Measurements from ENCODE around the gene MPZL1. TPM values are rescaled to one million over a fixed set of nuclear protein-coding genes. Genes with fewer than 3 reads are reported as not detected.

The MPZL1 gene
- total RNA-seq, 1 experiment from 2014 or later, result 71.7 TPM

DNA sequence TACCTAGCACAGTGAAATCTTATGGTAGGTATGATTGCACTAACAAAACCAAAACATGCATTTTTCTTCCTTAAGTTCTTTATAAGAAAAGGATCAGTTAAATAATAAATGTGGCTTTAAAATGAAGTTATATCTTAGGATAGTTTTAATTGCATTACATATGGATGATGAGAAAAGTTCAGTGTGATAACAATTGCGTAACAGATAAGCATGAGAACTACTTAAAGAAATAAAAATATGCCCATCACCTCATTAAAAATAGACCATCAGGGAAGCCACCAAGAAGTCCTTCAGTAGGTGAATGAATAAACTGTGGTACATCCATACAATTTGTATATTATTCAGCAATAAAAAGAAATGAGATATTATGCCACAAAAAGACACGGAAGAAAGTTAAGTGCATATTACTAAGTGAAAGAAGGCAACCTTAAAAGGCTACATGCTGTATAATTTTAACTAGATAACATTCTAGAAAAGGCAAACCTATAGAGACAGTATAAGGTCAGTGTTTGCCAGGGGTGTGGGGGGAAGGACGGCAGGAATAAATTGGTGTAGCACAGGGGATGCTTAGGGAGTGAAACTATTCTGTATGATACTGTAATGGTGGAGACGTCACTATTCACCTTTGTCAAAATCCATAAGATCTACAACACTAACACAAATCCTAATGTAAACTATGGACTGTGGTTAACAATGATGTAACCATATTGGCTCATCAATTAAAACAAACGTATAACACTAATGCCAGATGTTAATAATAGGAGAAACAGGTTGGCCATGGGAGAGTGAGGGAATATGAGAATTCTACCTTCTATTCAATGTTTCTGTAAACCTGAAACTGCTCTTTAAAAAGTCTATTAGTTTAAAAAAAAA, 42.9 kb downstream of the MPZL1 start:
- no peak for ATAC-seq
- peaks cover 20% of the 10 kb centered on the region for H3K4me1 Mint-ChIP-seq
- CTCF ChIA-PET, result no interaction called here

DNA sequence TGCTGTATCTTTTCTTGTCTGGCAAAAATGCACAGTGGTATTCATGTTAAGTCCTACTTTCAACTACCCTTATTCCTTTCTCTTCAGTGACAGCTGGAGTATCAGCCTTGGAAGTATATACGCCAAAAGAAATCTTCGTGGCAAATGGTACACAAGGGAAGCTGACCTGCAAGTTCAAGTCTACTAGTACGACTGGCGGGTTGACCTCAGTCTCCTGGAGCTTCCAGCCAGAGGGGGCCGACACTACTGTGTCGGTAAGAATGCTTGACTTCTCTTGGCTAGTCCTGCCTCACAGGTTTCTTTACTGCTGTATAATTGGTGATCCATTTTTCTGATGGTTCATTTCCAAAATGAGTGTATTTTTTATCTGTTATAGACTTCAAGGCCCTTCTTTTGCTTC, 43.7 kb downstream of the MPZL1 start:
- Mint-ChIP-seq H3K9me3 (no peaks in the 10 kb centered on the region), H3K4me1 (peaks cover 18% of the 10 kb centered on the region), H3K27ac (no peak overlapping the region), H3K27me3 (ENCODE audit: low read depth) (peaks cover 53% of the 10 kb centered on the region), H3K4me3 (no peak overlapping the region), H3K36me3 (peaks cover 45% of the 10 kb centered on the region)
- ChIA-PET CTCF (no interaction called here), POLR2A (no interaction called here)
- DNase-seq (ENCODE audit: low spot score), result no peak
- no peak for ATAC-seq
- TF ChIP-seq GABPB1 (CRISPR knock-in tag; IDR thresholded peaks at IDR 0.05), result no peak
- no peak for TF ChIP-seq ELF4 (CRISPR knock-in tag; IDR thresholded peaks at IDR 0.05; ENCODE audit: low read depth)
- TF ChIP-seq, protein P1, sequence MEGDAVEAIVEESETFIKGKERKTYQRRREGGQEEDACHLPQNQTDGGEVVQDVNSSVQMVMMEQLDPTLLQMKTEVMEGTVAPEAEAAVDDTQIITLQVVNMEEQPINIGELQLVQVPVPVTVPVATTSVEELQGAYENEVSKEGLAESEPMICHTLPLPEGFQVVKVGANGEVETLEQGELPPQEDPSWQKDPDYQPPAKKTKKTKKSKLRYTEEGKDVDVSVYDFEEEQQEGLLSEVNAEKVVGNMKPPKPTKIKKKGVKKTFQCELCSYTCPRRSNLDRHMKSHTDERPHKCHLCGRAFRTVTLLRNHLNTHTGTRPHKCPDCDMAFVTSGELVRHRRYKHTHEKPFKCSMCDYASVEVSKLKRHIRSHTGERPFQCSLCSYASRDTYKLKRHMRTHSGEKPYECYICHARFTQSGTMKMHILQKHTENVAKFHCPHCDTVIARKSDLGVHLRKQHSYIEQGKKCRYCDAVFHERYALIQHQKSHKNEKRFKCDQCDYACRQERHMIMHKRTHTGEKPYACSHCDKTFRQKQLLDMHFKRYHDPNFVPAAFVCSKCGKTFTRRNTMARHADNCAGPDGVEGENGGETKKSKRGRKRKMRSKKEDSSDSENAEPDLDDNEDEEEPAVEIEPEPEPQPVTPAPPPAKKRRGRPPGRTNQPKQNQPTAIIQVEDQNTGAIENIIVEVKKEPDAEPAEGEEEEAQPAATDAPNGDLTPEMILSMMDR (IDR thresholded peaks at IDR 0.05), result no peak
- TF ChIP-seq, protein P2, sequence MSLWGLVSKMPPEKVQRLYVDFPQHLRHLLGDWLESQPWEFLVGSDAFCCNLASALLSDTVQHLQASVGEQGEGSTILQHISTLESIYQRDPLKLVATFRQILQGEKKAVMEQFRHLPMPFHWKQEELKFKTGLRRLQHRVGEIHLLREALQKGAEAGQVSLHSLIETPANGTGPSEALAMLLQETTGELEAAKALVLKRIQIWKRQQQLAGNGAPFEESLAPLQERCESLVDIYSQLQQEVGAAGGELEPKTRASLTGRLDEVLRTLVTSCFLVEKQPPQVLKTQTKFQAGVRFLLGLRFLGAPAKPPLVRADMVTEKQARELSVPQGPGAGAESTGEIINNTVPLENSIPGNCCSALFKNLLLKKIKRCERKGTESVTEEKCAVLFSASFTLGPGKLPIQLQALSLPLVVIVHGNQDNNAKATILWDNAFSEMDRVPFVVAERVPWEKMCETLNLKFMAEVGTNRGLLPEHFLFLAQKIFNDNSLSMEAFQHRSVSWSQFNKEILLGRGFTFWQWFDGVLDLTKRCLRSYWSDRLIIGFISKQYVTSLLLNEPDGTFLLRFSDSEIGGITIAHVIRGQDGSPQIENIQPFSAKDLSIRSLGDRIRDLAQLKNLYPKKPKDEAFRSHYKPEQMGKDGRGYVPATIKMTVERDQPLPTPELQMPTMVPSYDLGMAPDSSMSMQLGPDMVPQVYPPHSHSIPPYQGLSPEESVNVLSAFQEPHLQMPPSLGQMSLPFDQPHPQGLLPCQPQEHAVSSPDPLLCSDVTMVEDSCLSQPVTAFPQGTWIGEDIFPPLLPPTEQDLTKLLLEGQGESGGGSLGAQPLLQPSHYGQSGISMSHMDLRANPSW (CRISPR knock-in tag; conservative IDR thresholded peaks at IDR 0.05; ENCODE audit: low read depth), result no peak
- no peak for TF ChIP-seq ZNF423 (CRISPR knock-in tag; IDR thresholded peaks at IDR 0.05)
- TF ChIP-seq, protein P3, sequence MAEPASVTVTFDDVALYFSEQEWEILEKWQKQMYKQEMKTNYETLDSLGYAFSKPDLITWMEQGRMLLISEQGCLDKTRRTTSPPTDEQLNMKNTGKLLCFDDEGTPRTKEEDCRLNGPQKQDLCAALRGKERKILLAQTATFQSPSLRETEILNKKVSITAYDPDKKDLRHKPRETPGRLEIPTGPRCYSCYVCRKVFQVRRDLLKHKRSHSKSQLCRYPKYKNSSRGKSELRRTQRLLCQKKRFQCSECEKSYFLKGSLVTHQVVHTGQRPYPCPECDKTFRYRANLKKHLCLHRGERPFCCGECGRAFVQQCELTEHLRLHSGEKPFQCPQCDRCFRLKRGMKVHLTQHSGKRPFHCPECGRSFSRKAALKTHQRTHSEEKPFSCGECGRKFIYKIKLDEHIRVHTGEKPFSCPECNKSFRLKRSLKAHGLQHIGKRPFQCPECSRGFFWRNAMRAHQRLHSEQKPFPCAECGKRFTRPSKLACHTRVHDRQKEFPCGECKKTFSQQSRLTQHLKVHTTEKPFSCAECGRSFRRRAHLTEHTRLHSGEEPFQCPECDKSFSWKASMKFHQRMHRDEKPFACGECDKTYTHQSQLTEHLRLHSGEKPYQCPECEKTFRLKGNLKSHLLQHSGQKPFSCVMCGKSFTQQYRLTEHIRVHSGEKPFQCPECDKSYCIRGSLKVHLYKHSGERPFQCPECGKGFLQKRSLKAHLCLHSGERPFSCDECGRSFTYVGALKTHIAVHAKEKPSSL (CRISPR knock-in tag; conservative IDR thresholded peaks at IDR 0.05), result no peak
- no peak for TF ChIP-seq SP1 (CRISPR knock-in tag; conservative IDR thresholded peaks at IDR 0.05)
- TF ChIP-seq NFE2L1 (CRISPR knock-in tag; IDR thresholded peaks at IDR 0.05), result no peak
- TF ChIP-seq ETV6 (CRISPR knock-in tag; IDR thresholded peaks at IDR 0.05), result no peak
- TF ChIP-seq, protein P4, sequence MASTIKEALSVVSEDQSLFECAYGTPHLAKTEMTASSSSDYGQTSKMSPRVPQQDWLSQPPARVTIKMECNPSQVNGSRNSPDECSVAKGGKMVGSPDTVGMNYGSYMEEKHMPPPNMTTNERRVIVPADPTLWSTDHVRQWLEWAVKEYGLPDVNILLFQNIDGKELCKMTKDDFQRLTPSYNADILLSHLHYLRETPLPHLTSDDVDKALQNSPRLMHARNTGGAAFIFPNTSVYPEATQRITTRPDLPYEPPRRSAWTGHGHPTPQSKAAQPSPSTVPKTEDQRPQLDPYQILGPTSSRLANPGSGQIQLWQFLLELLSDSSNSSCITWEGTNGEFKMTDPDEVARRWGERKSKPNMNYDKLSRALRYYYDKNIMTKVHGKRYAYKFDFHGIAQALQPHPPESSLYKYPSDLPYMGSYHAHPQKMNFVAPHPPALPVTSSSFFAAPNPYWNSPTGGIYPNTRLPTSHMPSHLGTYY (CRISPR knock-in tag; IDR thresholded peaks at IDR 0.05), result no peak
- TF ChIP-seq, protein P5, sequence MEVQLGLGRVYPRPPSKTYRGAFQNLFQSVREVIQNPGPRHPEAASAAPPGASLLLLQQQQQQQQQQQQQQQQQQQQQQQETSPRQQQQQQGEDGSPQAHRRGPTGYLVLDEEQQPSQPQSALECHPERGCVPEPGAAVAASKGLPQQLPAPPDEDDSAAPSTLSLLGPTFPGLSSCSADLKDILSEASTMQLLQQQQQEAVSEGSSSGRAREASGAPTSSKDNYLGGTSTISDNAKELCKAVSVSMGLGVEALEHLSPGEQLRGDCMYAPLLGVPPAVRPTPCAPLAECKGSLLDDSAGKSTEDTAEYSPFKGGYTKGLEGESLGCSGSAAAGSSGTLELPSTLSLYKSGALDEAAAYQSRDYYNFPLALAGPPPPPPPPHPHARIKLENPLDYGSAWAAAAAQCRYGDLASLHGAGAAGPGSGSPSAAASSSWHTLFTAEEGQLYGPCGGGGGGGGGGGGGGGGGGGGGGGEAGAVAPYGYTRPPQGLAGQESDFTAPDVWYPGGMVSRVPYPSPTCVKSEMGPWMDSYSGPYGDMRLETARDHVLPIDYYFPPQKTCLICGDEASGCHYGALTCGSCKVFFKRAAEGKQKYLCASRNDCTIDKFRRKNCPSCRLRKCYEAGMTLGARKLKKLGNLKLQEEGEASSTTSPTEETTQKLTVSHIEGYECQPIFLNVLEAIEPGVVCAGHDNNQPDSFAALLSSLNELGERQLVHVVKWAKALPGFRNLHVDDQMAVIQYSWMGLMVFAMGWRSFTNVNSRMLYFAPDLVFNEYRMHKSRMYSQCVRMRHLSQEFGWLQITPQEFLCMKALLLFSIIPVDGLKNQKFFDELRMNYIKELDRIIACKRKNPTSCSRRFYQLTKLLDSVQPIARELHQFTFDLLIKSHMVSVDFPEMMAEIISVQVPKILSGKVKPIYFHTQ (CRISPR knock-in tag; IDR thresholded peaks at IDR 0.05), result no peak
- TF ChIP-seq ZNF263 (CRISPR knock-in tag; IDR thresholded peaks at IDR 0.05; ENCODE audit: low read depth), result no peak
- no peak for TF ChIP-seq FOXP1 (CRISPR knock-in tag; IDR thresholded peaks at IDR 0.05; ENCODE audit: borderline replicate concordance)

More for the DNA sequence above, 42.9 kb downstream of the MPZL1 start:
- Mint-ChIP-seq H3K36me3 (peaks cover 37% of the 10 kb centered on the region), H3K27me3 (ENCODE audit: low read depth) (peaks cover 44% of the 10 kb centered on the region), H3K27ac (no peak overlapping the region), H3K9me3 (no peaks in the 10 kb centered on the region), H3K4me3 (no peak overlapping the region)
- TF ChIP-seq NR2C2 (CRISPR knock-in tag; IDR thresholded peaks at IDR 0.05), result no peak
- no peak for TF ChIP-seq GTF2I (CRISPR knock-in tag; conservative IDR thresholded peaks at IDR 0.05)
- no peak for TF ChIP-seq FOXP1 (CRISPR knock-in tag; IDR thresholded peaks at IDR 0.05; ENCODE audit: borderline replicate concordance)
- TF ChIP-seq, protein P6, sequence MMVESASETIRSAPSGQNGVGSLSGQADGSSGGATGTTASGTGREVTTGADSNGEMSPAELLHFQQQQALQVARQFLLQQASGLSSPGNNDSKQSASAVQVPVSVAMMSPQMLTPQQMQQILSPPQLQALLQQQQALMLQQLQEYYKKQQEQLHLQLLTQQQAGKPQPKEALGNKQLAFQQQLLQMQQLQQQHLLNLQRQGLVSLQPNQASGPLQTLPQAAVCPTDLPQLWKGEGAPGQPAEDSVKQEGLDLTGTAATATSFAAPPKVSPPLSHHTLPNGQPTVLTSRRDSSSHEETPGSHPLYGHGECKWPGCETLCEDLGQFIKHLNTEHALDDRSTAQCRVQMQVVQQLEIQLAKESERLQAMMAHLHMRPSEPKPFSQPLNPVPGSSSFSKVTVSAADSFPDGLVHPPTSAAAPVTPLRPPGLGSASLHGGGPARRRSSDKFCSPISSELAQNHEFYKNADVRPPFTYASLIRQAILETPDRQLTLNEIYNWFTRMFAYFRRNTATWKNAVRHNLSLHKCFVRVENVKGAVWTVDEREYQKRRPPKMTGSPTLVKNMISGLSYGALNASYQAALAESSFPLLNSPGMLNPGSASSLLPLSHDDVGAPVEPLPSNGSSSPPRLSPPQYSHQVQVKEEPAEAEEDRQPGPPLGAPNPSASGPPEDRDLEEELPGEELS (CRISPR knock-in tag; IDR thresholded peaks at IDR 0.05), result no peak
- TF ChIP-seq, protein P1 (IDR thresholded peaks at IDR 0.05), result no peak
- TF ChIP-seq JUN (CRISPR knock-in tag; IDR thresholded peaks at IDR 0.05), result no peak
- TF ChIP-seq CREM (CRISPR knock-in tag; IDR thresholded peaks at IDR 0.05), result no peak
- TF ChIP-seq FOXK1 (CRISPR knock-in tag; IDR thresholded peaks at IDR 0.05), result no peak
- no peak for DNase-seq (ENCODE audit: low spot score)
- POLR2A ChIA-PET, result no interaction called here

All from WTC11 (cell line).